ENCODE results near the gene ABAT.
"Not testable (repeated sequence)": the region's sequence is repeated elsewhere in the genome, so short reads cannot be mapped to it uniquely, and the experiment has no call there.

Gene ABAT

GRCh38 chr16:8718851-8719680 is 44.6 kb downstream of the ABAT start:
- no peak for DNase-seq

GRCh38 chr16:8720080-8720966 is 45.9 kb downstream of the ABAT start:
- no peak for DNase-seq

GRCh38 chr16:8720967-8721308 is 46.5 kb downstream of the ABAT start:
- DNase-seq: no peak

- no peak for DNase-seq
Measured at GRCh38 chr16:8721336-8722024, 47.1 kb downstream of the ABAT start.

- no peak for DNase-seq
Measured at GRCh38 chr16:8722025-8722348, 47.6 kb downstream of the ABAT start.

GRCh38 chr16:8725513-8726178 is 51.2 kb downstream of the ABAT start:
- no peak for DNase-seq

- no peak for DNase-seq
Measured at GRCh38 chr16:8727131-8727806, 52.9 kb downstream of the ABAT start.

GRCh38 chr16:8727857-8728618 is 53.6 kb downstream of the ABAT start:
- no peak for DNase-seq

GRCh38 chr16:8729779-8730334 is 55.4 kb downstream of the ABAT start:
- DNase-seq: no peak

GRCh38 chr16:8730335-8730915 is 56.0 kb downstream of the ABAT start:
- no peak for DNase-seq

GRCh38 chr16:8733849-8734540 is 59.6 kb downstream of the ABAT start:
- DNase-seq: no peak

GRCh38 chr16:8735574-8735973 is 61.2 kb downstream of the ABAT start:
- no peak for DNase-seq

GRCh38 chr16:8736123-8736668 is 61.8 kb downstream of the ABAT start:
- no peak for DNase-seq

- no peak for DNase-seq
Measured at GRCh38 chr16:8739151-8739550, 64.7 kb downstream of the ABAT start.

- no peak for DNase-seq
Measured at GRCh38 chr16:8739989-8740704, 65.7 kb downstream of the ABAT start.

- no peak for DNase-seq
Measured at GRCh38 chr16:8740775-8741355, 66.4 kb downstream of the ABAT start.

GRCh38 chr16:8741636-8742035 is 67.2 kb downstream of the ABAT start:
- no peak for DNase-seq

GRCh38 chr16:8742068-8742467 is 67.7 kb downstream of the ABAT start:
- DNase-seq: no peak

GRCh38 chr16:8748944-8749343 is 74.5 kb downstream of the ABAT start:
- not testable (repeated sequence) for DNase-seq

Data from SW 1271 (cell line).